DOHH2 (cell line): ENCODE measurements around the gene CADPS.

Experiments used
- EZH2phosphoT487 ChIP-seq: fragments of 200-600 bp; sonication (generic); IDR thresholded peaks from 2 replicates; pipeline ENCODE4 v1.6.1; 2017; ENCODE audit warnings: borderline replicate concordance, mild to moderate bottlenecking, antibody characterized with exemption, low read length, moderate library complexity, mixed read lengths
- TF ChIP-seq, protein P1 (sequence below): fragments of 200-600 bp; sonication (generic); IDR thresholded peaks from one replicate; pipeline ENCODE4 v1.5.1; 2014; ENCODE audit warnings: antibody characterized with exemption, mild to moderate bottlenecking, low read depth, low read length; ENCODE audit not compliant: poor library complexity, severe bottlenecking

DNA sequence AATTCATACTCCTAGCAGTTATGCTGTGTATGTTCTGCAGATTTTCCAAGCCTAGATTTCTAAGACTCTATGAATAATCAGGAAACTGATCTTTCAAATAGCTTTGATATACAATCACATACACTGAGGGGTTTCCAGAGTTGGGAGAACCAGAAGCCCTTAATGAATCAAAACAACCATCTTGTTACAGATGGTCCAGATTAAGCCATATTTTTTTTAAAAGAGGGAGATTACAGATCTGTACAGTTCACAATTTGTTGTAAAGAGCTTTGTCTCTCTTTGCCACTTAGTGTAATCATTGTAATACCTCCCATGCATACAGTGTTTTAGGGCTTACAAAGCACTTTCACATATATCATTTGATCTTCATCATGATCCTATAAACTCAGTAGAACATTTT is 47.7 kb downstream of the CADPS start:
- TF ChIP-seq, protein P1, sequence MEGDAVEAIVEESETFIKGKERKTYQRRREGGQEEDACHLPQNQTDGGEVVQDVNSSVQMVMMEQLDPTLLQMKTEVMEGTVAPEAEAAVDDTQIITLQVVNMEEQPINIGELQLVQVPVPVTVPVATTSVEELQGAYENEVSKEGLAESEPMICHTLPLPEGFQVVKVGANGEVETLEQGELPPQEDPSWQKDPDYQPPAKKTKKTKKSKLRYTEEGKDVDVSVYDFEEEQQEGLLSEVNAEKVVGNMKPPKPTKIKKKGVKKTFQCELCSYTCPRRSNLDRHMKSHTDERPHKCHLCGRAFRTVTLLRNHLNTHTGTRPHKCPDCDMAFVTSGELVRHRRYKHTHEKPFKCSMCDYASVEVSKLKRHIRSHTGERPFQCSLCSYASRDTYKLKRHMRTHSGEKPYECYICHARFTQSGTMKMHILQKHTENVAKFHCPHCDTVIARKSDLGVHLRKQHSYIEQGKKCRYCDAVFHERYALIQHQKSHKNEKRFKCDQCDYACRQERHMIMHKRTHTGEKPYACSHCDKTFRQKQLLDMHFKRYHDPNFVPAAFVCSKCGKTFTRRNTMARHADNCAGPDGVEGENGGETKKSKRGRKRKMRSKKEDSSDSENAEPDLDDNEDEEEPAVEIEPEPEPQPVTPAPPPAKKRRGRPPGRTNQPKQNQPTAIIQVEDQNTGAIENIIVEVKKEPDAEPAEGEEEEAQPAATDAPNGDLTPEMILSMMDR: no peak
- no peak for TF ChIP-seq EZH2phosphoT487
